Fibroblast of lung (primary cell): ENCODE results near the gene SEL1L2. TPM values are rescaled to one million over a fixed set of nuclear protein-coding genes. Genes with fewer than 3 reads are reported as not detected.

Experiments
- DNase-seq, 2 donors: peaks; one replicate each; pipeline versions ENCODE4 v3.0.0 to v3.0.0-alpha.2; 2010; ENCODE audit warnings: low read depth in 2 of 2
- H2AFZ ChIP-seq: 2 replicates; pipeline ENCODE4 v1.5.1; 2012; ENCODE audit warnings: low read length, control low read depth, inconsistent platforms
- H3K27ac ChIP-seq: 2 replicates; pipeline ENCODE4 v1.5.1; 2011; ENCODE audit warnings: low read length, control low read depth; ENCODE audit not compliant: insufficient read depth
- H3K27me3 ChIP-seq: 2 replicates; pipeline ENCODE4 v1.5.1; 2011; ENCODE audit warnings: mild to moderate bottlenecking, low read length; ENCODE audit not compliant: control insufficient read depth, insufficient read depth
- H3K36me3 ChIP-seq: 2 replicates; pipeline ENCODE4 v1.5.1; 2011; ENCODE audit warnings: low read length; ENCODE audit not compliant: control insufficient read depth, insufficient read depth
- H3K4me1 ChIP-seq: 2 replicates; pipeline ENCODE4 v1.5.1; 2011; ENCODE audit warnings: low read length; ENCODE audit not compliant: control insufficient read depth, insufficient read depth; ENCODE audit errors: extremely low read depth
- H3K4me2 ChIP-seq: 2 replicates; pipeline ENCODE4 v1.5.1; 2011; ENCODE audit warnings: low read length, control low read depth; ENCODE audit not compliant: insufficient read depth; ENCODE audit errors: extremely low read depth
- H3K4me3 ChIP-seq, 4 experiments: fragments of 200-600 bp in 1 of 4; sonication (generic) in 1 of 4; replicated peaks in 1 of 4; 2 replicates each; pipeline ENCODE4 v1.5.1; 2011 to 2016; ENCODE audit warnings: low read length in 4 of 4, low read depth in 3 of 4, mild to moderate bottlenecking in 3 of 4, control low read depth in 2 of 4, inconsistent platforms in 1 of 4, mixed read lengths in 1 of 4; ENCODE audit not compliant: insufficient read depth in 1 of 4; ENCODE audit errors: control extremely low read depth in 1 of 4
- H3K79me2 ChIP-seq: 2 replicates; pipeline ENCODE4 v1.5.1; 2012; ENCODE audit warnings: mild to moderate bottlenecking, low read length, inconsistent platforms; ENCODE audit not compliant: control insufficient read depth, insufficient read depth
- H3K9ac ChIP-seq: 2 replicates; pipeline ENCODE4 v1.5.1; 2011; ENCODE audit warnings: mild to moderate bottlenecking, low read length, control low read depth; ENCODE audit not compliant: insufficient read depth
- H3K9me3 ChIP-seq: 2 replicates; pipeline ENCODE4 v1.5.1; 2012; ENCODE audit warnings: low read depth, low read length; ENCODE audit not compliant: control insufficient read depth, insufficient read depth
- H4K20me1 ChIP-seq: 2 replicates; pipeline ENCODE4 v1.5.1; 2011; ENCODE audit warnings: low read length; ENCODE audit not compliant: control insufficient read depth, insufficient read depth; ENCODE audit errors: extremely low read depth
- CTCF ChIP-seq, 2 donors: IDR thresholded peaks in 1 of 2; conservative IDR thresholded peaks in 1 of 2; 1 replicate in 1 of 2; 2 replicates in 1 of 2; pipeline ENCODE4 v1.5.1; 2011 to 2012; ENCODE audit warnings: low read length in 2 of 2, control low read depth in 1 of 2, inconsistent platforms in 1 of 2, low read depth in 1 of 2, mild to moderate bottlenecking in 1 of 2
- EZH2 ChIP-seq: IDR thresholded peaks from 2 replicates; pipeline ENCODE4 v1.5.1; 2012; ENCODE audit warnings: low read length, control low read depth, mild to moderate bottlenecking; ENCODE audit errors: missing control alignments
- polyA plus RNA-seq, 2 donors: library from polyadenylated mRNA; depleted of rRNA in 1 of 2; stranded (reverse) in 1 of 2; unstranded in 1 of 2; fragments of >200 nt; gene quantifications; 2 replicates each; pipeline ENCODE4 v1.2.1, GENCODE V29; 2011 to 2012; ENCODE audit warnings: missing spikeins in 1 of 2
- total RNA-seq: library from RNA; depleted of rRNA; stranded (reverse); fragments of >200 nt; gene quantifications from 2 replicates; pipeline ENCODE4 v1.2.1, GENCODE V29; 2014

The SEL1L2 gene
- total and polyA plus RNA-seq, 2 donors (not counting 1 experiment from before 2014, with no cell fraction given), result not detected

- TF ChIP-seq CTCF (conservative IDR thresholded peaks at IDR 0.05 in 1 of 2, IDR thresholded peaks at IDR 0.05 in 1 of 2; ENCODE audit: low read depth in 1 of 2, low read length in 2 of 2), result no peak
- no peak for TF ChIP-seq EZH2
- H2AFZ ChIP-seq, result no peak overlapping the region
- no peaks in the 10 kb centered on the region for H3K36me3 ChIP-seq
- peaks cover 1% of the 10 kb centered on the region for H3K27me3 ChIP-seq
- no peak overlapping the region for H3K9ac ChIP-seq
- H3K9me3 ChIP-seq, result no peaks in the 10 kb centered on the region
- no peaks in the 10 kb centered on the region for H3K79me2 ChIP-seq
- no peaks in the 10 kb centered on the region for H3K4me1 ChIP-seq
- H3K27ac ChIP-seq, result no peak overlapping the region
- H3K4me2 ChIP-seq, result no peak overlapping the region
- no peak overlapping the region for H3K4me3 ChIP-seq
- no peak for DNase-seq
- H4K20me1 ChIP-seq, result no peaks in the 10 kb centered on the region
Measured at GRCh38 chr20:13831476-13831875, 158.9 kb downstream of the SEL1L2 start.

- Histone ChIP-seq H3K4me1 (no peaks in the 10 kb centered on the region), H3K9me3 (no peaks in the 10 kb centered on the region), H3K27ac (no peak overlapping the region), H3K27me3 (peaks cover 5% of the 10 kb centered on the region), H4K20me1 (no peaks in the 10 kb centered on the region), H3K4me3 (no peak overlapping the region), H3K79me2 (no peaks in the 10 kb centered on the region), H2AFZ (no peak overlapping the region), H3K4me2 (no peak overlapping the region), H3K9ac (no peak overlapping the region), H3K36me3 (no peaks in the 10 kb centered on the region)
- no peak for TF ChIP-seq EZH2
- no peak for TF ChIP-seq CTCF (conservative IDR thresholded peaks at IDR 0.05 in 1 of 2, IDR thresholded peaks at IDR 0.05 in 1 of 2; ENCODE audit: low read depth in 1 of 2, low read length in 2 of 2)
- DNase-seq, result no peak
Measured at GRCh38 chr20:13825465-13825864, 164.9 kb downstream of the SEL1L2 start.

- no peak overlapping the region for H3K27ac ChIP-seq
- H3K79me2 ChIP-seq, result no peaks in the 10 kb centered on the region
- H3K27me3 ChIP-seq, result peaks cover 5% of the 10 kb centered on the region
- H4K20me1 ChIP-seq, result no peaks in the 10 kb centered on the region
- no peaks in the 10 kb centered on the region for H3K9me3 ChIP-seq
- H2AFZ ChIP-seq, result no peak overlapping the region
- TF ChIP-seq CTCF (conservative IDR thresholded peaks at IDR 0.05 in 1 of 2, IDR thresholded peaks at IDR 0.05 in 1 of 2; ENCODE audit: low read depth in 1 of 2, low read length in 2 of 2) (no peak), EZH2 (no peak)
- no peak for DNase-seq
- H3K9ac ChIP-seq, result no peak overlapping the region
- no peak overlapping the region for H3K4me2 ChIP-seq
- H3K4me3 ChIP-seq, result no peak overlapping the region
- H3K4me1 ChIP-seq, result no peaks in the 10 kb centered on the region
- H3K36me3 ChIP-seq, result no peaks in the 10 kb centered on the region
Measured at GRCh38 chr20:13824459-13824858, 166.0 kb downstream of the SEL1L2 start.
